HS-5 (cell line): ENCODE data around the gene FARS2.

Experiments
- DNase-seq: peaks from one replicate; pipeline ENCODE4 v3.0.0-alpha.2; 2012; ENCODE audit warnings: low read depth

FARS2 gene

DNA sequence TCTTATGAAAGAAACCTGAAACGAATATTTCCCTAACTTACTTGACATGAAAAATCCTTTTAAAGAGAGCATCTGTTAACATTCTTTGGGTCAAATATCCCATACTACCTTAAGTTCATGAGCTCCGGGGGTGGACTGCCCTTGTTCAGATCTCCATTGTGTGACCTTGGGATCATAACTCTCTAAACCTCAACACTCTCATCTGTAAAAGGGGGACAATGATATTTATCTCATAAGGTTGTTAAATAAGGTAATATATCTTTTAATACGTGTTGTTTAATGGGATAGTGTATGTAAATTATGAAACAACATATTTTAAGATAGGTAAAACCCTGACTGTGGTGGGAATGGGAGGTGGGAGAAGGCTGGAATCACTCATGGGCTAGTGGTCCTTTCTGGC is 326.3 kb downstream of the FARS2 start:
- DNase-seq = no peak

DNA sequence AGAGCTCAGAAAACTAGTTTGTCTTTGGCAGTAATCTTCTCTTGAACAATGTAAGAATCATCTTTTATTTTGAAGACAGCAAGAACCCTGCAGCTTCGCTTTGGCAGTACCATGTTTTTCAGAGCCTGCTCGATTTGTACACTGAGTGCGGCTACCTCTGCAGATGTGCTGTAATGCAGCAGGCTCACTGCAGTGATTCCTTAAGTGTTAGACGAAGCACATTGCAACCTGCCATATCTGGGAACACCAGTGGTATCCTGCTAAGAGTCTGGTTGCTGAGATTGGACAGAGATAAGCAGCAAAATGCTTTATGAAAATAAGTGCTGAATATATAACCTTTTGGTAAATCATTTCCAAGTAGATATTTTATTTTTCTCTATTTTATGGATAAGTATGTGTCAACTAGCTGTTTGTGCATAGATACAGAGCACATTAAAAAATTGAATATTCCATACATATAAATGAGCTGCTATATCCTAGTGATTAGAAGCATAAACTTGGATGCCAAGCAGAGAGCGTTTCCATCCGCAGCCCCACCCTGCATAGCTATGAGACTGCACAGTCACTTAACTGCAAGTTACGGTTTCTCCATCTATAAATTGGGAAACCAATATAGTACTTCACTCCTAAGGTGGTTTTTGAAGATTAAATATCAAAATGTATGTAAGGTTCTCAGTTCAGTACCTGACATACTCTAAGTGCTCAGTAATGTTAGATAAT is 328.3 kb downstream of the FARS2 start:
- DNase-seq = no peak

- DNase-seq = no peak
These were observed 328.9 kb downstream of the FARS2 start for GRCh38 chr6:5590187-5590586.

DNA sequence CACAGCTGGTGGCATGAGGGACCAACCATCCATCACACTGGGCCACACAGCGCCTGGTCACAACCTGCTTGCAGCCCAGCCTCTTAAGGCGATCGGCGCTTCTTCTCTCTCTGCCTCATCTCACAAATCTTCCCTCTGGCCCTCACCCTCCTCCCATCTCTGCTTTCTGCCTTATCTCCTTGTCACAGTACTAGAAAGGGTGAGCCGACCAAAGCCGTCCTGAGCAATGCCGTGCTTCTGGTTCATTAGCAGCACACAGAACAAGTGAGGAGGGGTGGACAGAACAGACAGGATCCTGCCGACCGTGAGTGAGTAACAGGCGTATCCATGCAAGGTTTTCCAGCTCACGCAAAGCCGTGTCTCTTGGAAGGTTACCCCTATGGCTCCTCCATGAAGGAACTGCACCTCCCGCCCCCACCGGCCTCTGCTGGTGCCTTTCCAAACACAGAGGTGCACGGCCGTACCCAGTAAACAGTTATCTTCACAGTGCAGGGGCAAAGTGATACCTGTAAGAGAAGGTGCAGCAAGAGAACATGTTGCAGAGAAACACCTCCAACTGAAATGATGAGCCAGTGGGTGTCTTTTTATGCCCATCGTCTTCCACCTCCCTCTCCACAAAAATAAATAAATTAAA is 331.7 kb downstream of the FARS2 start:
- DNase-seq = no peak

DNA sequence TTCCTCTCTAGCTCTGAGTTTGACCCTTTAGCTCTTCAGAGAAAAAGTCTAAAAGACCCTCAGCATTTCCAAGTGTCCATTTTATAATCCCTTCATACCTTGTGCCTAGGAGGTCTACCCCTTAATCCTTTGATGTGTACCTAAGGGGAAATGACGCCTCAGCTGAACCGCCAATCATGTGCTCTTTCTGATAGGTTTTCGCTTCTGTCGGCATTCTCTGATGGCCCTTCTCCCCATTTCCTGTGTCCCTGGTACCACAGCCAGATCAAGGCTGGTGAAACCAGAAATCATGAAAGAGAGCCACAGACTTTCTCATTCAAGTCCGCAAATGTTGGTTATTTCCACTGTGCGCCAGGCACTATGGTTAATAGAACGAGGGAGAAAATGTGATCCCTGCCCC is 333.9 kb downstream of the FARS2 start:
- DNase-seq = no peak

DNA sequence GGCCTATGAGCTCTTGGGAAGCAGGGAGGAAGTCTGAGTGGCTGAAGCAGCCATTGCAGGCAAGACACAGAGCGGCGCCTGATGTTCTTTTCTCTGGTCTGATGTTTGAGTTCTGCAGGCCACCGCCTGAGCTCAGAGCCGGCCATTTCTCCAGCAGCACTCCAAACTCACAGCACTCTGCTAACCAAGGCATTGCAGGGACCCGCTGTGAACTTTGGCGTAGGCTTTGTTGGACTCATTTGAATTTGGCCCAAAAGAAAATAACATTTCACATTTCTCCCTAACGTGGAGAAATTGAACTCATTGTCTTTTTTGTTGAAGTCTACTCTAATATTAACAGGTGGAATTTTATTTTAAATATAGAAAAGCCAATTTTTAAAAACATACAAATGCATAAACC is 336.1 kb downstream of the FARS2 start:
- no peak for DNase-seq

DNA sequence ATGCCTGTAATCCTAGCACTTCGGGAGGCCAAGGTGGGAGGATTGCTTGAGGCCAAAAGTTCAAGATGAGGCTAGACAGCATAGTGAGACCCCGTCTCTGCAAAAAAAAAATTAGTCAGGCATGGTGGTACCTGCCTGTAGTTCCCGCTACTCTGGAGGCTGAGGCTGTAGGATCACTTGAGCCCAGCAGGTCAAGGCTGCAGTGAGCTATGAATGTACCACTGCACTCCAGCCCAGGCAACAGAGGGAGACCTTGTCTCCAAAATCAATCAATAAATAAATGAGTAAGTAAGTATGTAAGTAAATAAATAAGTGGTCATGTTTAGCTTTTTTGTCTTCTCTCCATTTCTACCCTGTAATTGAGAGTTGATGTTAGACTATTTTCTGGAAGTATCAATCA is 336.8 kb downstream of the FARS2 start:
- DNase-seq = no peak

DNA sequence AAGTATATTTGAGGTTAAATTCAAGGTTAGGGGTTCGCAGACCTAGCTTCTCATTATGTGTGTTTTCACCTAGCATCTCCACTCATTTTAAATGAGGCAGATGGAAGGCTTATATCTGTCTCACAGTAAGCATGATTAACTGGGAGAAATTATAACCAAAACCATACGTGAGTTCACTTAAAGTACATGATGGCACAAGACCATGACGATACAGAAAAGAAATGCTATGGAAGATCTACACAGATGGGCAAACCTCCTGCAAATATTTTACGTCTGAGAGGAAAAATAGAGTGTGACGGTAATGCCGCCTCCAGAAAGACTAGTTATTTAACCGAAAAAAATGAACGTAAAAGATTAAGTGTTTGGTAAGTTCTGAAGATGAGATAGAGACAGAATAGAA is 337.8 kb downstream of the FARS2 start:
- peak; percentile 18 for DNase-seq

GRCh38 chr6:5605937-5606336 is 344.6 kb downstream of the FARS2 start:
- no peak for DNase-seq

DNA sequence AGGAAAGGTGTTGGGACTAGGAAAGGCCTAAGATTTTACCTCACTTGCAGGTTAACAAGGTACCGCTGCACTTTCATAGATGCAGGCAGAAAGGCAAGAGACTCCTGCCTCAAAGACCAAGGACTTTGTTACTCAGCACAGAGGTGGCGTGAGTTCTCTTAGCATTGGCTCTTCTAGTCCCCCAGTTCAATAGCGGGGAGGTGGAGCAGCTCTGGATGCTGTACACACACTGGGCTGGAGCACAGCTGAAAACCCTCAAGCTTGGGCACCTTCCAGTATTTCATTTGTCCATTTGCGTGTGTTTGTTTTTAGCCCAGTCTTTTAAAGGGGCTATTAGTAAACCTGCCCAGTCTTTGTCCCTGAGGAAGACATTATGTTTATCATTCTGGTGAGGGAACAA is 345.2 kb downstream of the FARS2 start:
- DNase-seq = no peak

DNA sequence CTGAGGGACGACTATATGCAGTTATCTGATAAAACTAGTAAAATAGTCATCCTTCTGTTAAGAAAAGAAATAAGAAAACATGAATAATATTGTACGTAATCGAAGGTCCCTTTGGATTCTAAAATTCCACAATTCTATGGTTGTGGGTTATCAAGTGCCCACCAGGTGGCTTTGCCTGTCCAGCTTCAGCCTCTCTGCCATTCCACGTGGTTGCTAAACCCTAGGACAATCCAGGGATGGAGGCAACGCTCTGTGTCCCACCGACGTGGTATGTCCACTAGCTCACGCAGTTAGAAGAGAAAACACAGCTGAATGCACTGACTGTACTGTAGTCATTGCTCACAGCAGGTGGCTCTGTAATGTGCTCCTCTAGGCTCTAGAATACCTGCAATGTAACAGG is 349.3 kb downstream of the FARS2 start:
- DNase-seq = no peak

- no peak for DNase-seq
These were observed 355.9 kb downstream of the FARS2 start for GRCh38 chr6:5617179-5617578.

DNA sequence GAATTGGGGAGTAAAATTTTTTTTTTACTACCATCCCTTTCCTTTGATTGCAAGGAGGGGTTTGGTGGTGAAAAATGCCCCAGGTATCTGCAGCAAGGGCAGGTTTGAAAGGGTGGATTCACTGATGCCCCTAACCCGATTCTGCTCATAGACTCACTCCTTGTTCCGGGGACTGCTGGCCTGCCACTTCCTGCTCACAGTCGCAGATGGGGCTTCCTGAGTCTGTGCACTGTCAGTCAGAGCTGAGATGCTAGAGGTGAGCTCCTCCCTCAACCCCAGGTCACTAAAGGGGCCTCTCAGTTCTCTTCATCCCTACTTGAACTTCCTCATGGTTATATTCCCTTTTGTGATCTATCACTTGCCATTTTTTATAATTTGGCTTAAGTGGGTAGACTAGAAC is 357.9 kb downstream of the FARS2 start:
- no peak for DNase-seq

- no peak for DNase-seq
These were observed 361.1 kb downstream of the FARS2 start for GRCh38 chr6:5622276-5623005.

- DNase-seq = no peak
These were observed 362.5 kb downstream of the FARS2 start for GRCh38 chr6:5623769-5624168.

GRCh38 chr6:5624256-5624655 is 362.9 kb downstream of the FARS2 start:
- no peak for DNase-seq

GRCh38 chr6:5626727-5627426 is 365.6 kb downstream of the FARS2 start:
- DNase-seq = no peak

GRCh38 chr6:5630636-5631035 is 369.3 kb downstream of the FARS2 start:
- no peak for DNase-seq

- DNase-seq = no peak
These were observed 371.1 kb downstream of the FARS2 start for GRCh38 chr6:5632348-5632935.

- DNase-seq = no peak
These were observed 373.2 kb downstream of the FARS2 start for GRCh38 chr6:5634525-5634924.

DNA sequence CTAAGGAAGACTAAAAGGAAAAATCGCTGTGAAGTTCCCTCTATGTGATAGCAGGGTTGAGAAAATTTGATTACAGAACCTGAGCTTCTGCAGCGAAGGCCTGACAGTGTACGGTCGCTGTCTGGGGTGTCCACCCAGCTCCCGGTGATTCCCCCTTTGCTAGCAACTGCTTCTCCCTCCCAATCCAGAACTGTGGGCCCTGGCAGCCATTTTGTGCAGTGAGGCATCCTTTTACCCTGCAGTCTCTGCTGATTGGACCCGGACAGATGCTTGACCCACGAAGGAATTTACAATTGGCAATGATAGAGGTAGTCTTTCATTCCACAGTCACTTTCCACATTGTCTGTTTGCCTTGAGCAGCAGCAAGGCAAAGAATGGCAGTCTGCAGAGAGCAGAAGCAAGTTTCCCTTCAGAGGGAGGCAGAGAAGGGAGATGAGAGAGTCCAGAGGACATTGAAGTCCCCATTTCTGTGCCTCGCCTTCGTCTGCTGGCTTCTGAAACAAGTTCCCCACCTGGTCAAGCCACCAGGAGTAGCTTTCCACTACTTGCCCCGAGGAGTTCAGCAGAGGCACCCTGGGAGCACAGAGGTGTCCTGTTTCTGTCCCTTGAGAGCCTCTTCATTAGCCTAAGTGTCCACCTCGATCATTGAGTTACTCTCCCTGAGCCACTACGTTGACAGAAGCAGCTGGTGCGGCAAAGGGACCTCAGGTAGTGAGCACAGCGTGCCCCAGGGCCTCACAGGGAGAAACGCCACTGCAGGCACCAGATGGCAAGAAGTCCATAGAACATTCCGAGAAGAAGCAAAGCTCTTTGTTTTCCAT is 375.1 kb downstream of the FARS2 start:
- no peak for DNase-seq
